CD4-positive, alpha-beta T cell treated with Interleukin-4 for 4 hours (primary cell): ENCODE data around the gene ZNF620.
"Not testable (repeated sequence)": the region's sequence is repeated elsewhere in the genome, so short reads cannot be mapped to it uniquely, and the experiment has no call there.

Source experiments
- DNase-seq: peaks from one replicate; pipeline ENCODE4 v3.0.0-alpha.2; 2020

Gene ZNF620

GRCh38 chr3:40504636-40505430, 1.0 kb upstream of the ZNF620 start:
- DNase-seq: no peak

GRCh38 chr3:40511031-40511718, 5.3 kb downstream of the ZNF620 start:
- no peak for DNase-seq

- no peak for DNase-seq
These were observed 10.4 kb downstream of the ZNF620 start for GRCh38 chr3:40516201-40516600.

GRCh38 chr3:40518067-40518466, 12.2 kb downstream of the ZNF620 start:
- no peak for DNase-seq

GRCh38 chr3:40518848-40519247, 13.0 kb downstream of the ZNF620 start:
- no peak for DNase-seq

- DNase-seq: no peak
These were observed 15.4 kb downstream of the ZNF620 start for GRCh38 chr3:40521254-40521653.

GRCh38 chr3:40523781-40524180, 17.9 kb downstream of the ZNF620 start:
- no peak for DNase-seq

- no peak for DNase-seq
These were observed 18.4 kb downstream of the ZNF620 start for GRCh38 chr3:40524222-40524567.

- DNase-seq: peak; percentile 84
These were observed 18.9 kb downstream of the ZNF620 start, which contains the start of gene ZNF621 for GRCh38 chr3:40524568-40525285. Gene ZNF621 (plus strand): TSS chr3:40524960. CDS start chr3:40525841, 881 bp downstream.

GRCh38 chr3:40528426-40528825, 22.6 kb downstream of the ZNF620 start:
- DNase-seq: no peak

- no peak for DNase-seq
These were observed 26.4 kb downstream of the ZNF620 start for GRCh38 chr3:40532252-40532651.

- DNase-seq: no peak
These were observed 28.4 kb downstream of the ZNF620 start for GRCh38 chr3:40534283-40534682.

- no peak for DNase-seq
These were observed 41.0 kb downstream of the ZNF620 start for GRCh38 chr3:40546816-40547215.

- DNase-seq: no peak
These were observed 44.3 kb downstream of the ZNF620 start for GRCh38 chr3:40550167-40550566.

GRCh38 chr3:40557575-40558161, 51.8 kb downstream of the ZNF620 start:
- DNase-seq: no peak

GRCh38 chr3:40562482-40562881, 56.6 kb downstream of the ZNF620 start:
- not testable (repeated sequence) for DNase-seq

- not testable (repeated sequence) for DNase-seq
These were observed 59.8 kb downstream of the ZNF620 start for GRCh38 chr3:40565629-40566028.

GRCh38 chr3:40566694-40567093, 60.9 kb downstream of the ZNF620 start:
- DNase-seq: no peak
